T-helper 2 cell treated with Interferon-gamma antibody and Interleukin-4, amounts not matched to agents 100 ng/mL and 5 ng/mL, for 36 hours (primary cell): ENCODE measurements around the gene RPLP2. TPM values are rescaled to one million over a fixed set of nuclear protein-coding genes. Genes with fewer than 3 reads are reported as not detected.

Source experiments
- intact Hi-C: fragments of 100-400 bp; cut with micrococcal nuclease; formaldehyde crosslinking; loops from one replicate; pipeline ENCODE4 v1.15.1; 2023
- total RNA-seq: library from RNA; stranded (reverse); gene quantifications from 2 replicates; pipeline ENCODE4 v1.2.3, GENCODE V29; 2022

The RPLP2 gene
- 2,156 and 2,169 TPM in 2 replicates for total RNA-seq

DNA sequence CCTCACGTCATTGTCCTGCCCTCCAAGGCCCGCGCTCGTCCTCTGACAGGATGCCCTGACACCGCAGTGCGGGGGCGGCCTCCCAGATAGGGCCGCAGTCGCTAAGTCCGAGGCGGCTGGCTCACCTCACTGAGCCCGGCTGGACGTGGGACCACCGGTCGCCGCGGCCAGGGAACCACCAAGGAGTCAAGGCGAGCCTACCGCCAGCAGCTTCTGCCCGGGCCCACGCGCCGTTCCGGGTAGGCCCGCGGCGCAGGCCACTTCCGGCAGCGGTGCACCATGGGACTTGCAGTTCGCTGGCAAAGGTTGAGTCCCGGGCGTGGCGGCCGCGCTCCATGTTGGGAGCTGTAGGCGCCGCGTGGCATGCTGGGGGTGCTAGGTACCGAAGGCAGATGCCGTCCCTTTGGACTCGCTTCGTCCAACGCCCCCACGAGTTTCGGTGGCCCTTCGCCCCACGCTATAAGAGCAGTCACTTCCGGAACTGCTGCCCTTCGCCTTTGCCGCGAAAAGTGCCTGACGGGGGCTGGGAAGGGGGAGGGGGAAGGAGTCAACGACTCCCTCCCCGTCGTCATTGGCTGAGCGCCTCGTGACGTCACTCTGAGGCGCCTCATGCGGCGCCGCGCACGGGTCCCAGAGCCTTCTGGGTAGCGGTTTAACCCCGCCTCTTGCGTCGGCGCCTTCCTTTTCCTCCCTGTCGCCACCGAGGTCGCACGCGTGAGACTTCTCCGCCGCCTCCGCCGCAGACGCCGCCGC is at the start of gene RPLP2:
Gene RPLP2 (plus strand): TSS at position 681 of the 753 bp plus-strand sequence. CDS start 268 bp downstream, outside the sequence.
- intact Hi-C loops, result loop anchor here (1.0 to 5.0 kb wide), 5 partner anchors 10 to 602 kb away; partner anchors contain the start of genes BET1L, CHID1, POLR2L and RIC8A

DNA sequence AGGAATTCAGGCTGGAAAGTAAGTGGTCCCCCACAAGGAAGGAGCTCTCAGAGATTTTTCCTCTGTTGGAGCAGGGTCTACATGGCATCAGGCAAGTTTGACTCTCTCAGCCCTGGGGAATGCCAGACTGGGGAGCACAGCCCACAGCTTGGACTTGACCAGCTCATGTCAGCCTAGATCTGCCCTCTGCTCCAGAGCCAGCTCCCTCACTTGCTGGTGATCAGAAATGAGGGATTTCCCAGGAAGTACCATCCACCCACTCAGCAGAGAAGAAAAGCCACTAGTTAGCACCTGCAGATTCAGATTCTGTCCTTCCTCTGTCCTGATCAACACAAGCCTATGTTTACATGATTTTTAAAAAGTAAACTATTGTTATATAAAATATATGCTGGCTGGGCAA is 49.5 kb upstream of the RPLP2 start:
- intact Hi-C loops, result no loop called here

GRCh38 chr11:761526-762108 is 48.1 kb upstream of the RPLP2 start:
- intact Hi-C loops, result no loop called here

DNA sequence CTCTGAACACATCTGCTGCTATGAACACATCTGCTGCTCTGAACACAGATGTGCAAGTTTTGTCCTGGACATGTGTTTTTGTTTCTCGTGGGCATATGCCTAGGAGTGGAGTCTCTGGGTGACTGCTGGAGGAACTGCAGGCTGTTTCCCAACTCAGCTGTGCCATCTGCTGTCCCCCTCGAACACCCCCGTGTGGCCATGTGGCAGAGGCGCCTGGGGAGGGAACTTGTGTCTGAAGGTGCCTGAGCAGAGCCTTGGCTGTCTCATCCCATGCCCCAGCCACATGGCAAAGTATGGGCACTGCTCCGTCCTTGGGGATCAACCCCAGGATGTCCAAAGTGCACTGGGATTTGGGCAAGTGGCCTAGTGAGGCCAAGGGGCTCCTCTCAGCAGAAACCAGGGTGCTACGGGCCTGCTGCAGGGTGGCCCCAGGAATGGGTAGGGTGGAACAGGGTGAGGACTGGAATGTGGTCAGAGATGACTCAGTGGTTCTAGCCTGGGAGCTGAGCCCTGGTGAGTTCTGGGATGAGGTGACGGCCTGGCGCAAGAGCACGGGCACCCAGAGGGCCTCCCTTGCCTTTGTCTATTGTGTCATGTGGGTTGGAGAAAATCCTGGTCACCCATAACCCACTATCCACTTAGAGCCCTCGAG is 47.2 kb upstream of the RPLP2 start:
- intact Hi-C loops, result no loop called here

- intact Hi-C loops, result no loop called here
These were observed 46.7 kb upstream of the RPLP2 start for GRCh38 chr11:763073-763463.

DNA sequence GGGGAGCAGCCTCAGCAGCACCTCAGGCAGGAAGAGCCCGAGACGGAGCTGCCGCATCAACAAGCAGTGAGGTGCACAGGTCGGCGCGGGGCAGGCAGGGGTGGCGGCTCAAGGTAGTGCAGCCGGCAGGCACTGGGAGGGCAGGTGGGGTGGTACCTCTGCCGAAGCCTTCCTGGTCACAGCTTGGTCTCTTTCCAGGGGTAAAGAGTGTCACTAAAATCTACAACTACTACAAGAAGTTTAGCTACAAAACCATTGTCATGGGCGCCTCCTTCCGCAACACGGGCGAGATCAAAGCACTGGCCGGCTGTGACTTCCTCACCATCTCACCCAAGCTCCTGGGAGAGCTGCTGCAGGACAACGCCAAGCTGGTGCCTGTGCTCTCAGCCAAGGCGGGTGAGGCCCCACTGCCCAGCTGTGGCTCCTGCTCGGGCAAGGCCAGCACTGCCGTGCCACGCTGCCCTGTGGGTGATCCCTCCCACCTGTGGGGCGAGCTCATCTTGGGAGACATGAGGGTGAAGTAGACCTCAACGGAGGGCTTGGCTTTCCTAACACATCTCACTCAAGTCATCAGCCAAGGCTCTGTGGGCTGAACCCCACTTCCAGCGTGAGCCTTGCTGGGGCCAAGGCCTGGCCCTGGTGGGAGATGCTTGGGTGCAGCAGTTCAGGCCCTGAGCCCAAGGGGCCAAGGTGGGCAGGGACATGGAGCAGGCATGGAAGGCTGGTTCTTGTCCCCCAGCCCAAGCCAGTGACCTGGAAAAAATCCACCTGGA is 46.0 kb upstream of the RPLP2 start:
- intact Hi-C loops, result no loop called here

DNA sequence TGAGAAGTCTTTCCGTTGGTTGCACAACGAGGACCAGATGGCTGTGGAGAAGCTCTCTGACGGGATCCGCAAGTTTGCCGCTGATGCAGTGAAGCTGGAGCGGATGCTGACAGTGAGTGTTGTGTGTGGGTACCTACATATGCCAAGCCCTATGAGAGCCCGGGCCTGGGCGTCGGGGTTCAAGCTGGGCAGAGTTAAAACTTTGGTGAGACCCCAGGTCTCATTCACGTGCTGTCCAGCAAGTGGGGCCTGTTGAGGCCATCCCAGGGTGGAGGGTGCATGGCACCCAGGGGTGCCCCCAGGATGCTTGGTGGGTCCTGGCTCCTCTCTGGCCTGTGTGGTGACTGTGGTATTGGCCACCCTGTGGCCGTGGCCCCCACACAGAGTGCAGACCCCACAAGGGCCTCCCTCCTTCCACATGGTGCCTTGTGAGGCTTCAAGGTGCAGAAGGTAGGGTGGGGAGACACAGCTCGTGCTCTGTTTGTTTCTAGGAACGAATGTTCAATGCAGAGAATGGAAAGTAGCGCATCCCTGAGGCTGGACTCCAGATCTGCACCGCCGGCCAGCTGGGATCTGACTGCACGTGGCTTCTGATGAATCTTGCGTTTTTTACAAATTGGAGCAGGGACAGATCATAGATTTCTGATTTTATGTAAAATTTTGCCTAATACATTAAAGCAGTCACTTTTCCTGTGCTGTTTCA is 45.3 kb upstream of the RPLP2 start:
- intact Hi-C loops, result loop anchor here (5.0 kb wide), 1 partner anchor 37 kb away; no protein-coding TSS in a partner anchor

DNA sequence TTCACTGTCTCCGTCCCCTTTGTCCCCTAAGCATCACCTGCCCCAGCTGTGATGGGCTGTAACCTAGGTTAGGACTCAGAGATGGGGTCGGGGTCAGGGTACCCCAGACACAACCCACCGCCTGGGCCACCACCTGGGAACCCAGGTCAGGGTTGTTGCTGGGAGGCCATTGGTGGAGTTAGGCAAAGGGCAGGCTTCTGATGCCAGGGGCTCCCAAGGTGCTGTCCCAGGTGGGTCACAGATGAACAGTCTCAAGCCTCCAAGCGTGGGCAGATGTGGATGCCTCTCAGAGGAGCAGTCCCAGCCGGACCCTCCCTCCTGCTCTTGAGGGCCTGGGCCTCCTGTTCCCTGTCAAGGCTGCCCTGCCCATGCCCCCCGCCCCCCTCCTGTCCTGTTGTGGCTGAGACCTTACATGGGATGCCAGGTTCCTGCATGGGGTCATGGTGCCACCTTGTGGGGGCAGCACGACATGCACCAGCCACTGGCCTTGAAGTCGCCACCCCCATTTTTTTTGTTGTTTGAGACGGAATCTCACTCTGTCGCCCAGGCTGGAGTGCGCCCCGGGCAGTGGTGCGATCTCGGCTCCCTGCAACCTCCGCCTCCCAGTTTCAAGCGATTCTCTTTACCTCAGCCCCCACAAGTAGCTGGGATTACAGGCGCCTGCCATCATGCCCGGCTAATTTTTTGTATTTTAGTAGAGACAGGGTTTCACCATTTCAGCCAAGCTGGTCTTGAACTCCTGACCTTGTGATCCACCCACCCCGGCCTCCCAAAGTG is 44.6 kb upstream of the RPLP2 start:
- intact Hi-C loops, result loop anchor here (5.0 kb wide), 1 partner anchor 38 kb away; no protein-coding TSS in a partner anchor

- intact Hi-C loops, result loop anchor here (5.0 kb wide), 1 partner anchor 38 kb away; no protein-coding TSS in a partner anchor
These were observed 44.0 kb upstream of the RPLP2 start for GRCh38 chr11:765802-766091.

DNA sequence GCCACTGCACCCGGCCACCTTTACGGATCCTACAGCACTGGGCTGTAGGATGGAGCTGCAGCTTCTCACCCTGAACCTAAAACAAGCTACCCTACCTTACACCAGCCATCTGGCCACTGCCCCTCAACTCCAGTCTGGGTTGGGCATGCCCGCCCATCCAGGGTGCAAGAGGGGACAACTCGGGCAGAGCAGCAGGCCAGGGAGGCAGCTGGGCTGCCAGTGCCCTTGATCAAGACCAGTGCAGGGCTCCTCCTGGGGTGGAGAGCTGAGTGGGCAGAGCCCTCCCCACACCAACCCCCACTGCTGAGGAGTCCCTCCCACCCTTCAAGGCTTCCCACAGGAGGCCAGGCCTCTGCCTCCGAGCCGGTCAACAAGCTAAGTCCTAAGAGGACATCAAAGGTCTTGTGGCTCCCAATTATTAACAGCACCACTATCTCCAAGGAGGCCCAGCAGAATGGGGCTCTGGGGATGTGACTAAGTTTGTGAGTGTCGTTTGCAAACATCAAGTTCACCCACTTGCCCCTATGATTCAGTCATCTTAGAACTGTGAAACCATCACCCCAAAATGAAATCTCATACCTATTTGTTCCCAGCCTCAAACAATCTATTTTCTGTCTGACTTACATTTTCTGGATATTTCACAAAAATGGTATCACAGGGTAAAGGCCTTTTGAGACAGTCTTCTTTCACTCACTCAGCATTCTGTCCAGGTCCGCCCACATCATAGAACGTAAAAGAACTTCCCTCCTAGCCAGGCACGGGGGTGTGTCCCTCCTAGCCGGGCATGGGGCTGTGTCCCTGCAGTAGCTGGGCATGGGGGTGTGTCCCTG is 43.4 kb upstream of the RPLP2 start:
- intact Hi-C loops, result loop anchor here (5.0 kb wide), 1 partner anchor 39 kb away; no protein-coding TSS in a partner anchor

GRCh38 chr11:766936-767210 is 42.9 kb upstream of the RPLP2 start:
- intact Hi-C loops, result loop anchor here (5.0 kb wide), 1 partner anchor 40 kb away; no protein-coding TSS in a partner anchor

DNA sequence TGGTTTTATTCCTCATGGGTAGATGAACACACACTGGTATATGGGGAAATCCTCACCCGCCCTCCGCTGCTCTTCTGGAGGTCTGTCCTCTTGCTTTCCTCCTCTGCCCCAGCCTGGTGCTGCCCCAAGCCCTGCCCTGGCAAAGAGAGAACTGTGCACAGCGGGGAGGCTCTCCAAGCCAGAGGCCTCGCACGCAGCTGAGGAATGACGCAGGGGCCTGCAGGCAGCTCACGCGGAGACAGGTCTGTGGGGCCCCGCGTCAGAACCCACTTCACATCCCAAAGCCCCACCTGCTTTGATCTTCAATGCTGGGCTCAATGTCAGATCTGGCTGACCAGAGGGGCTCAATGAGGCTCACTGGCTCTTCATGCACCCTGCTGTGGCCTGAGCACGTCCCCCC is 42.5 kb upstream of the RPLP2 start:
- intact Hi-C loops, result loop anchor here (5.0 kb wide), 1 partner anchor 40 kb away; no protein-coding TSS in a partner anchor

GRCh38 chr11:769887-770641 is 39.7 kb upstream of the RPLP2 start:
- intact Hi-C loops, result loop anchor here (5.0 kb wide), 1 partner anchor 43 kb away; no protein-coding TSS in a partner anchor

DNA sequence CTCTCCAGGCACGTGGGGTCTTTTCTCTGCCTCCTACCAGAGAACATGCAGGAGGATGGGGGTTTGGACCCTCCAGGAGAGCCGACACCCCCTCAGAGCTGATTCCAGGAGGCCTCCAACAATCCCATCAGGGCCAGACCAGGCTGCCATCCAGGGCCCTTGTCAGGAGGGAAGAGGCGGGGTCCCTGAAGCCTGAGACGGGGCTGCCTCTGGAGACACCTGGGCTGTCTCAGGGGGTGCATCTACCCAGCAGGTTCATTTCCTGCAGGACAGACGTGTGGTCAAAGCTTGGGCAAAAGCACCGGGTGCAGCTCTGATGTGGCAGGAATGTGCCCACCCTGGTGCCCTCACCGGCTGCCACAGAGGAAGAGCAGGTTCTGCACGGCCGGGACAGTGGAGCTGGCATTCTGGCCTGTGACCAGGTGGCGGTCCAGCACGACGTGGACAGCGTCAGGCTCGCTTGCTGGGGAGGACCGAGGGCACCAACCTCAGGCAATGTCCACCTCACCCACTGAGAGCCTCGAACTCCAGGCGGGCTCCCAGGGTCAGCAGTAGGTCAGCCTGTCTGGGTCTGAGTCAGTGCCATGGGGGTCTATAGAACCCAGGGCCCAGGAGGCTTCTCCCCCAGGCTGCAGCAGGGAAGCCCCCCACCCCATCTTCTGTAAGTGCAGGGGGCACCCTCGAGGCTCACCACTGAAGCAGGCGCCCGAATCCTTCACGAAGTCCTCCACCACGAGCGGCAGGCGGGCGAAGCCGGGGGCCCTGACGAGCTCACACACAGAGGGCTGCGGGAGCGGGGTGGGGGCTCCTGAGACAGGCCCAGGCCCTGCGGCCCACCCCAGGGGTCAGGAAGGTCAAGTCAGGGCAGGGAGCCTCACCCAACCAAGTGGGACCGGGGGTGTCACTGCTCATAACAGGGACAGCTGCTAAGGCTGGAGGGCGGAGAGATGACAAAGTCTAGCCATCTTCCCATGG is 38.8 kb upstream of the RPLP2 start:
- intact Hi-C loops, result no loop called here

GRCh38 chr11:771617-772204 is 38.1 kb upstream of the RPLP2 start:
- intact Hi-C loops, result no loop called here

- intact Hi-C loops, result no loop called here
These were observed 37.1 kb upstream of the RPLP2 start for GRCh38 chr11:772429-773390.
